Kidney epithelial cell (primary cell): ENCODE data around the gene CCSER2. TPM values are rescaled to one million over a fixed set of nuclear protein-coding genes. Genes with fewer than 3 reads are reported as not detected.
"Not testable (repeated sequence)": the region's sequence is repeated elsewhere in the genome, so short reads cannot be mapped to it uniquely, and the experiment has no call there.

ENCODE experiments used
- DNase-seq: peaks from one replicate; pipeline ENCODE4 v3.0.0-alpha.2; 2010; ENCODE audit warnings: low read depth
- H3K27me3 ChIP-seq: 2 replicates; pipeline ENCODE4 v1.6.0; 2011; ENCODE audit warnings: low read length; ENCODE audit not compliant: control insufficient read depth, insufficient read depth
- H3K36me3 ChIP-seq: 2 replicates; pipeline ENCODE4 v1.5.1; 2011; ENCODE audit warnings: low read length; ENCODE audit not compliant: control insufficient read depth, insufficient read depth
- H3K4me3 ChIP-seq: 2 replicates; pipeline ENCODE4 v1.5.1; 2011; ENCODE audit warnings: low read depth, mild to moderate bottlenecking, control low read depth, low read length
- CTCF ChIP-seq: IDR thresholded peaks from 2 replicates; pipeline ENCODE4 v1.5.1; 2011; ENCODE audit warnings: mild to moderate bottlenecking, moderate library complexity, low read length, control low read depth, inconsistent platforms; ENCODE audit not compliant: insufficient read depth, poor library complexity, severe bottlenecking
- total RNA-seq: library from RNA; depleted of rRNA; stranded (reverse); fragments of >200 nt; gene quantifications from 2 replicates; pipeline ENCODE4 v1.2.3, GENCODE V29; 2015

CCSER2 gene, protein sequence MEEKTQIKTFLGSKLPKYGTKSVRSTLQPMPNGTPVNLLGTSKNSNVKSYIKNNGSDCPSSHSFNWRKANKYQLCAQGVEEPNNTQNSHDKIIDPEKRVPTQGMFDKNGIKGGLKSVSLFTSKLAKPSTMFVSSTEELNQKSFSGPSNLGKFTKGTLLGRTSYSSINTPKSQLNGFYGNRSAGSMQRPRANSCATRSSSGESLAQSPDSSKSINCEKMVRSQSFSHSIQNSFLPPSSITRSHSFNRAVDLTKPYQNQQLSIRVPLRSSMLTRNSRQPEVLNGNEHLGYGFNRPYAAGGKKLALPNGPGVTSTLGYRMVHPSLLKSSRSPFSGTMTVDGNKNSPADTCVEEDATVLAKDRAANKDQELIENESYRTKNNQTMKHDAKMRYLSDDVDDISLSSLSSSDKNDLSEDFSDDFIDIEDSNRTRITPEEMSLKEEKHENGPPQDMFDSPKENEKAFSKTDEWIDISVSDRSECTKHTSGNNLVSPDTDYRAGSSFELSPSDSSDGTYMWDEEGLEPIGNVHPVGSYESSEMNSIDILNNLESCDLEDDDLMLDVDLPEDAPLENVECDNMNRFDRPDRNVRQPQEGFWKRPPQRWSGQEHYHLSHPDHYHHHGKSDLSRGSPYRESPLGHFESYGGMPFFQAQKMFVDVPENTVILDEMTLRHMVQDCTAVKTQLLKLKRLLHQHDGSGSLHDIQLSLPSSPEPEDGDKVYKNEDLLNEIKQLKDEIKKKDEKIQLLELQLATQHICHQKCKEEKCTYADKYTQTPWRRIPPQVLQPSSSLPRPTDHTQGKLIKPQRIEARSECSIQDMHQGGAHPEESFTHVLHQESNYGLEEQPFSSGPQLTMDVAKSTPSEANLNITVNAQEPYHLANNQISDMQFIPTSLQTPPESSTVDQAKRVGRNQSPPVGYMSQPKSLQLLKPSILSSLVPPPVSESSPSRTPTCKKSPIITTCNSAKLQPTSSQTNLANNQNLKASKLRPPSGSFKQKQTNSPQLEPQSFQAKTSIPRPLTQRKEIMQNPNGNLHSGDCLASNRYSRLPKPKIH
- total RNA-seq: 28.0 and 28.6 TPM in 2 replicates

GRCh38 chr10:84328418-84329195 is at the start of gene CCSER2:
TSS of gene CCSER2 (plus strand) at chr10:84328589. CDS start at chr10:84371053, 42,464 bp downstream.
- Histone ChIP-seq H3K36me3 (no peaks in the 10 kb centered on the region), H3K27me3 (no peaks in the 10 kb centered on the region), H3K4me3 (peak within 1 kb of the TSS; percentile 59)
- no peak for TF ChIP-seq CTCF
- no peak for DNase-seq

GRCh38 chr10:84279876-84280475 is 48.4 kb upstream of the CCSER2 start:
- not testable (repeated sequence) for H3K4me3 ChIP-seq, H3K36me3 ChIP-seq, DNase-seq, H3K27me3 ChIP-seq

- DNase-seq: no peak
- no peak overlapping the region for H3K4me3 ChIP-seq
- no peaks in the 10 kb centered on the region for H3K36me3 ChIP-seq
- TF ChIP-seq CTCF: no peak
- H3K27me3 ChIP-seq: no peaks in the 10 kb centered on the region
Observed at GRCh38 chr10:84286695-84287094, 41.7 kb upstream of the CCSER2 start.

DNA sequence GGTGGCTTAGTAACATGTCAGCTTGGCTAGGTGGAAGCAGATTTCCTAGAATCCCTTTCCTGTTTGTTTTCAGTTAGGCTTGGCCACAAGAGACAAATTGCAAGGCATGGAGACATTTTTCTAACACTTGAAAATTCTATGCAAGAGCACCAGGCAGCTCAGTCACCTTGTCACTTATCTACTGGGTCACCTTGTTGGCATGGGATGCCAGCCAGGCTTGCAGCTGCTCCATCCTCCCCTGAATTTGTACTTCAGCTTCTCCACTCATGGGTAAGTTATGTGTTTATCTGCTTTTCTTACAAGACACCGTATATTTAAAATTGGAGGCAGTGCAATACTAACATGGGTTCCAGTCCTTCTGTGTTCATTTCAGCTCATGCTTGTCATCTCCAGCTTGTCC is 40.2 kb upstream of the CCSER2 start:
- no peak for TF ChIP-seq CTCF
- DNase-seq: no peak
- Histone ChIP-seq H3K4me3 (no peak overlapping the region), H3K36me3 (no peaks in the 10 kb centered on the region), H3K27me3 (no peaks in the 10 kb centered on the region)

- H3K27me3 ChIP-seq: no peaks in the 10 kb centered on the region
- H3K36me3 ChIP-seq: no peaks in the 10 kb centered on the region
- TF ChIP-seq CTCF: no peak
- H3K4me3 ChIP-seq: no peak overlapping the region
- DNase-seq: no peak
Observed at GRCh38 chr10:84289521-84290200, 38.7 kb upstream of the CCSER2 start.
